ENCODE results near the gene COX14. TPM values are rescaled to one million over a fixed set of nuclear protein-coding genes. Genes with fewer than 3 reads are reported as not detected.
"Not testable (repeated sequence)": the region's sequence is repeated elsewhere in the genome, so short reads cannot be mapped to it uniquely, and the experiment has no call there.

Gene COX14
- total RNA-seq, 1 donor from 2014 or later: 42.4 TPM

DNA sequence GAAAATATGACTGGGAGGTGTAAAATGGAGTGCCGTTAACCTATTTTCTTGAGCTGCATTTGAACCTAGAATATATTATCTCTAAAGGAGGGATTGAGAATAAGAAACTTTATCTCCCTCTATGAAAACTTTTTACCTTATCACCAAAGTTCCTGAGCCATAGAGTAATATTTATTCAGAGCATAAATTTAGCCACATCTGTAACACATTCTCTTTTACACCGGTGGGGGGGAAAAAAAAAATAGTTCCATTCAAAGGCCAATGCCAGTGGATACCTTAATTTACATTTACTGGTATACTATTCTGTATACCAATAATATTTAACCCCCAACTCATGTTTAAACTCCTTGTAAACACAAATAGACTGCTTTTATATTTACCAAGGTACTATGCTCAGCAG is 33.4 kb downstream of the COX14 start:
- Mint-ChIP-seq H3K4me3 (no peak overlapping the region), H3K27ac (no peak overlapping the region), H3K4me1 (peaks cover 1% of the 10 kb centered on the region), H3K36me3 (ENCODE audit: low read depth) (peaks cover 30% of the 10 kb centered on the region), H3K27me3 (no peaks in the 10 kb centered on the region), H3K9me3 (no peaks in the 10 kb centered on the region)
- no peak for TF ChIP-seq CTCF (IDR thresholded peaks at IDR 0.05)
- intact Hi-C loops (cut with micrococcal nuclease): no loop called here
- POLR2A ChIA-PET: interaction anchor here (1.3 kb wide), 1 partner anchor 49 kb away, joined by 4 read pairs; no protein-coding TSS in a partner anchor
- CTCF ChIA-PET: interaction anchor here (2.3 kb wide), 1 partner anchor 13 kb away, joined by 6 read pairs; no protein-coding TSS in a partner anchor
- ATAC-seq (ENCODE audit: low read depth): no peak
- DNase-seq: no peak

DNA sequence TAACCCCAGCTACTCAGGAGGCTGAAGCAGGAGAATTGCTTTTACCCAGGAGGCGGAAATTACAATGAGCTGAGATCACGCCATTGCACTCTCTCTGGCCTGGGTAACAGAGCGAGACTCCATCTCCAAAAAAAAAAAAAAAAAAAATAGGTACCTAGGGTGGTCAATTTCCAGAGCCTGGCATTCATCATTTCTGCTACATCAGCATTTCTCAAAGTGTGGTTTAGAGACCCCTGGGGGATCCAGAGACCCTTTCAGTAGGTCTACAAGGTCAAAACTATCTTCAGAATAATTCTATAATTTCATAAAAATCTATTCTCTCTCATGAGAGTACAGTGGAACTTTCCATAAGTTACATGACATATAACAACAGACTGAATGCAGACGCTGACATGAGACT is 35.2 kb downstream of the COX14 start:
- no peak for TF ChIP-seq CTCF (IDR thresholded peaks at IDR 0.05)
- DNase-seq: no peak
- peaks cover 18% of the 10 kb centered on the region for H3K36me3 Mint-ChIP-seq (ENCODE audit: low read depth)
- intact Hi-C loops (cut with micrococcal nuclease): no loop called here
- no peaks in the 10 kb centered on the region for H3K9me3 Mint-ChIP-seq
- ChIA-PET POLR2A (no interaction called here), CTCF (interaction anchor here (1.1 to 2.3 kb wide), 3 partner anchors 15 to 77 kb away, joined by 3 to 6 read pairs (median 5); no protein-coding TSS in a partner anchor)
- H3K4me3 Mint-ChIP-seq: no peak overlapping the region
- H3K27ac Mint-ChIP-seq: no peak overlapping the region
- H3K27me3 Mint-ChIP-seq: no peaks in the 10 kb centered on the region
- peaks cover 2% of the 10 kb centered on the region for H3K4me1 Mint-ChIP-seq
- no peak for ATAC-seq (ENCODE audit: low read depth)

GRCh38 chr12:50148011-50148410 is 36.0 kb downstream of the COX14 start:
- H3K36me3 Mint-ChIP-seq (ENCODE audit: low read depth): peaks cover 12% of the 10 kb centered on the region
- ATAC-seq (ENCODE audit: low read depth); intact Hi-C loops (cut with micrococcal nuclease); POLR2A ChIA-PET; H3K4me3 Mint-ChIP-seq; H3K27ac Mint-ChIP-seq; H3K9me3 Mint-ChIP-seq; H3K27me3 Mint-ChIP-seq; DNase-seq; H3K4me1 Mint-ChIP-seq: not testable (repeated sequence)
- CTCF ChIA-PET: interaction anchor here (1.1 to 1.3 kb wide), 2 partner anchors 22 to 77 kb away, joined by 3 to 5 read pairs; no protein-coding TSS in a partner anchor

GRCh38 chr12:50149311-50149710 is 37.3 kb downstream of the COX14 start:
- intact Hi-C loops (cut with micrococcal nuclease): no loop called here
- H3K27ac Mint-ChIP-seq: no peak overlapping the region
- DNase-seq (no peak), ATAC-seq (ENCODE audit: low read depth) (no peak)
- ChIA-PET CTCF (interaction anchor here (1.1 kb wide), 1 partner anchor 79 kb away, joined by 3 read pairs; no protein-coding TSS in a partner anchor), POLR2A (interaction anchor here (0.6 kb wide), 1 partner anchor 35 kb away, joined by 5 read pairs; no protein-coding TSS in a partner anchor)
- peaks cover 2% of the 10 kb centered on the region for H3K4me1 Mint-ChIP-seq
- no peak overlapping the region for H3K4me3 Mint-ChIP-seq
- TF ChIP-seq CTCF (IDR thresholded peaks at IDR 0.05): no peak
- no peaks in the 10 kb centered on the region for H3K9me3 Mint-ChIP-seq
- peaks cover 4% of the 10 kb centered on the region for H3K36me3 Mint-ChIP-seq (ENCODE audit: low read depth)
- no peaks in the 10 kb centered on the region for H3K27me3 Mint-ChIP-seq

DNA sequence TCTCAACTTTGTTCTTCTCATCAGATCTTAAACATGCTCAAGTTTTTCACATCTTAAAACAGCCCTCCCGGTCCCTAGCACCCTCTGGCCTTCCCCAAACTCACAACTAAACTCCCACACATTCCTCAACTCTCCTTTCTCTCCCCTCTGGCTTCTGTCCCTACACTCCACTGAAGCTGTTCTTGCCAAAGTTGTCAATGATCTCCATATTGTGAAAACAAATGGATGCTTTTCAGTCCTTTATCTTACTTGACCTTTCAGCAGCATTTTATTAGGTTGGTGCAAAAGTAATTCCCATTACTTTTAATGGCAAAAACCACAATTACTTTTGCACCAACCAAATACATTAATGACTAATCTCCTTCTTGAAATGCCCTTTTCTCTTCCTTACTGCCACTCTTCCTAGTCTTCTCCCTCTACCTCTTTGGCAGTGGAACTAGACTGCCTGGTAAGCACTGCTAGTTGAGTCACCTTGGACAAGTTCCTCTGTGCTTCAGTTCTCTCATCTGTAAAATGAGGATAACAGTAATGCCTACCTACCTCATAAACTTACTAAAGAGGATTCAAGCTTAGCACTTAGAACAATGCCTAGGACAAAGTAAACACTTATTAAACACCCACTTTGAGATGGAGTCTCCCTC is 39.1 kb downstream of the COX14 start:
- POLR2A ChIA-PET: interaction anchor here (0.6 kb wide), 1 partner anchor 539 kb away, joined by 7 read pairs; no protein-coding TSS in a partner anchor
- CTCF ChIA-PET: no interaction called here
- no peak for TF ChIP-seq CTCF (IDR thresholded peaks at IDR 0.05)
- Mint-ChIP-seq H3K9me3 (no peaks in the 10 kb centered on the region), H3K4me1 (peaks cover 2% of the 10 kb centered on the region), H3K36me3 (ENCODE audit: low read depth) (peaks cover 1% of the 10 kb centered on the region), H3K27me3 (no peaks in the 10 kb centered on the region), H3K27ac (no peak overlapping the region), H3K4me3 (no peak overlapping the region)
- ATAC-seq (ENCODE audit: low read depth) (no peak), DNase-seq (no peak)
- intact Hi-C loops (cut with micrococcal nuclease): no loop called here

- H3K4me3 Mint-ChIP-seq; H3K27me3 Mint-ChIP-seq; DNase-seq; H3K4me1 Mint-ChIP-seq; ATAC-seq (ENCODE audit: low read depth); CTCF ChIA-PET; H3K9me3 Mint-ChIP-seq; intact Hi-C loops (cut with micrococcal nuclease); H3K27ac Mint-ChIP-seq: not testable (repeated sequence)
- POLR2A ChIA-PET: interaction anchor here (0.6 to 1.8 kb wide), 2 partner anchors 12 to 192 kb away, joined by 3 to 7 read pairs; partner anchors contain the start of gene CERS5
- peaks cover 17% of the 10 kb centered on the region for H3K36me3 Mint-ChIP-seq (ENCODE audit: low read depth)
These were observed 42.9 kb downstream of the COX14 start for GRCh38 chr12:50154947-50155346.
